Loucy (cell line): Measurements from ENCODE around the gene KLC1.

Experiments used
- EZH2phosphoT487 ChIP-seq: fragments of 200-600 bp; IDR thresholded peaks from 2 replicates; pipeline ENCODE4 v1.6.1; 2018; ENCODE audit warnings: antibody characterized with exemption, mild to moderate bottlenecking, moderate library complexity, borderline replicate concordance
- TF ChIP-seq, protein P1 (sequence below): fragments of 200-600 bp; sonication (generic); conservative IDR thresholded peaks from 2 replicates; pipeline ENCODE4 v1.5.1; 2014; ENCODE audit warnings: mild to moderate bottlenecking, antibody characterized with exemption, low read length

GRCh38 chr14:103712633-103713247, 83.7 kb downstream of the KLC1 start:
- TF ChIP-seq, protein P1, sequence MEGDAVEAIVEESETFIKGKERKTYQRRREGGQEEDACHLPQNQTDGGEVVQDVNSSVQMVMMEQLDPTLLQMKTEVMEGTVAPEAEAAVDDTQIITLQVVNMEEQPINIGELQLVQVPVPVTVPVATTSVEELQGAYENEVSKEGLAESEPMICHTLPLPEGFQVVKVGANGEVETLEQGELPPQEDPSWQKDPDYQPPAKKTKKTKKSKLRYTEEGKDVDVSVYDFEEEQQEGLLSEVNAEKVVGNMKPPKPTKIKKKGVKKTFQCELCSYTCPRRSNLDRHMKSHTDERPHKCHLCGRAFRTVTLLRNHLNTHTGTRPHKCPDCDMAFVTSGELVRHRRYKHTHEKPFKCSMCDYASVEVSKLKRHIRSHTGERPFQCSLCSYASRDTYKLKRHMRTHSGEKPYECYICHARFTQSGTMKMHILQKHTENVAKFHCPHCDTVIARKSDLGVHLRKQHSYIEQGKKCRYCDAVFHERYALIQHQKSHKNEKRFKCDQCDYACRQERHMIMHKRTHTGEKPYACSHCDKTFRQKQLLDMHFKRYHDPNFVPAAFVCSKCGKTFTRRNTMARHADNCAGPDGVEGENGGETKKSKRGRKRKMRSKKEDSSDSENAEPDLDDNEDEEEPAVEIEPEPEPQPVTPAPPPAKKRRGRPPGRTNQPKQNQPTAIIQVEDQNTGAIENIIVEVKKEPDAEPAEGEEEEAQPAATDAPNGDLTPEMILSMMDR = no peak
- no peak for TF ChIP-seq EZH2phosphoT487
